Spleen (tissue), 7 donors: ENCODE measurements around the gene GYS1.

ENCODE experiments used
- POLR2A ChIP-seq, 3 donors: fragments of 450-650 bp; IDR thresholded peaks; one replicate each; pipeline ENCODE4 v1.5.1; 2017; ENCODE audit warnings: antibody characterized with exemption in 3 of 3, mild to moderate bottlenecking in 1 of 3
- POLR2AphosphoS5 ChIP-seq, 3 donors: sonication (generic); formaldehyde crosslinking; IDR thresholded peaks; one replicate each; pipeline ENCODE4 v1.5.1; 2017; ENCODE audit warnings: antibody characterized with exemption in 3 of 3
- TF ChIP-seq, protein P1 (sequence below), 11 experiments: fragments of 200-600 bp in 7 of 11; fragments of 450-650 bp in 4 of 11; sonication (generic) in 4 of 11; IDR thresholded peaks in 8 of 11; conservative IDR thresholded peaks in 3 of 11; 1 replicate in 7 of 11; 2 replicates in 4 of 11; pipeline versions ENCODE4 v1.4.0 to v1.8.0; 2016 to 2021; ENCODE audit warnings: antibody characterized with exemption in 11 of 11, inconsistent platforms in 4 of 11, mild to moderate bottlenecking in 1 of 11
- donor health status: DM: no; HTN: no; CAD: no; lungs with moderate emphysema.
- donor health status: DM: no; HTN: no; CAD: no.
- donor health status: DM: no; HTN: no; CAD: no.

DNA sequence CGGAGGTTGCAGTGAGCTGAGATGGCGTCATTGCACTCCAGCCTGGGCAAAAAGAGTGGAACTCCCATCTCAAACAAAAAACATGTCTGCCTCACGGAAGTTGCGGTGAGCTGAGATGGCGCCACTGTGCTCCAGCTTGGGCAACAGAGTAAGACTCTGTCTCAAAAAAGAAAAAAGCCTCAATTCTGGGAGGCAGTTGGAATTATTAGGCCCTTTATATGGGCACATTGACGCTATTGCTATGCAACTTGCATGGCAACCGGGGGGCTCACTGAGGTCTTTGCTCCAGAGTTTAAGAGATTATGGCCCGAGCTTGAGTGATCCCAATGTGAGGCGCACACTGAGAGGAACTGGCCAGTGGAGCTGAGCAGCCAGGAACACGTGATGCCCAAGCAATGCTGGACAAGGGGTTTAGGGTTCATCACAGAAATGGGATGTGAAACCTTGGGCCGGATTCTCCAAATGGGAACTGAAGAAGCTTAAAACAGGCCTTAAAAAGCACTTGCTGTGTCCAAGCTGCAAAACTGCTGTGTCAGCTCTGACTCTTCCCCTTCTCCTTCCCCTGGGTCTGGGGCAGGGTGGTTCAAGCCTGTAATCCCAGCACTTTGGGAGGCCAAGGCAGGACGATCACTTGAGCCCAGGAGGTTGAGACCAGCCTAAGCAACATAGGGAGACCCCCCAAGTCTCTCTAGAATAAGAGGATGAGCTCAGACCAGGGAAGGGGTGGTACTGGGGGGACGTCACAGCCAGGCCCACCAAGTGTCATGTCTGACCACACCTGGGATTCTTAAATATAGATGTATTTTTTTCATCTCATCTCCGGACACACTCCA, 25.5 kb downstream of the GYS1 start:
- TF ChIP-seq, protein P1, sequence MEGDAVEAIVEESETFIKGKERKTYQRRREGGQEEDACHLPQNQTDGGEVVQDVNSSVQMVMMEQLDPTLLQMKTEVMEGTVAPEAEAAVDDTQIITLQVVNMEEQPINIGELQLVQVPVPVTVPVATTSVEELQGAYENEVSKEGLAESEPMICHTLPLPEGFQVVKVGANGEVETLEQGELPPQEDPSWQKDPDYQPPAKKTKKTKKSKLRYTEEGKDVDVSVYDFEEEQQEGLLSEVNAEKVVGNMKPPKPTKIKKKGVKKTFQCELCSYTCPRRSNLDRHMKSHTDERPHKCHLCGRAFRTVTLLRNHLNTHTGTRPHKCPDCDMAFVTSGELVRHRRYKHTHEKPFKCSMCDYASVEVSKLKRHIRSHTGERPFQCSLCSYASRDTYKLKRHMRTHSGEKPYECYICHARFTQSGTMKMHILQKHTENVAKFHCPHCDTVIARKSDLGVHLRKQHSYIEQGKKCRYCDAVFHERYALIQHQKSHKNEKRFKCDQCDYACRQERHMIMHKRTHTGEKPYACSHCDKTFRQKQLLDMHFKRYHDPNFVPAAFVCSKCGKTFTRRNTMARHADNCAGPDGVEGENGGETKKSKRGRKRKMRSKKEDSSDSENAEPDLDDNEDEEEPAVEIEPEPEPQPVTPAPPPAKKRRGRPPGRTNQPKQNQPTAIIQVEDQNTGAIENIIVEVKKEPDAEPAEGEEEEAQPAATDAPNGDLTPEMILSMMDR (IDR thresholded peaks at IDR 0.05 in 8 of 11, conservative IDR thresholded peaks at IDR 0.05 in 3 of 11) = no peak
- TF ChIP-seq POLR2AphosphoS5 (IDR thresholded peaks at IDR 0.05) = peak in 2 of 3 donors; percentile 59 to 79
- peak in 1 of 3 donors; percentile 18 for TF ChIP-seq POLR2A (IDR thresholded peaks at IDR 0.05)
